ENCODE measurements around the gene CDC23. TPM values are rescaled to one million over a fixed set of nuclear protein-coding genes. Genes with fewer than 3 reads are reported as not detected.
"Not testable (repeated sequence)": the region's sequence is repeated elsewhere in the genome, so short reads cannot be mapped to it uniquely, and the experiment has no call there.

Gene CDC23
- total RNA-seq, 1 experiment from 2014 or later, result 60.7 TPM

- BruUV-seq (replicated peaks), result no TSS peak
Observed at GRCh38 chr5:138257583-138257982, 44.5 kb upstream of the CDC23 start.

GRCh38 chr5:138252944-138253343 is 39.8 kb upstream of the CDC23 start:
- BruUV-seq (replicated peaks), result no TSS peak
- no peak overlapping the region for H3K4me3 Mint-ChIP-seq (ENCODE audit: unreplicated experiment)
- CTCF ChIA-PET, result no interaction called here
- no peaks in the 10 kb centered on the region for H3K9me3 ChIP-seq
- H3K4me1 Mint-ChIP-seq (ENCODE audit: low read depth, unreplicated experiment), result no peaks in the 10 kb centered on the region
- no peak overlapping the region for H3K27ac Mint-ChIP-seq (ENCODE audit: unreplicated experiment)
- H3K27me3 Mint-ChIP-seq (ENCODE audit: insufficient read depth, unreplicated experiment), result no peaks in the 10 kb centered on the region
- intact Hi-C loops (cut with micrococcal nuclease; ENCODE audit: unreplicated experiment), result no loop called here
- H3K27me3 ChIP-seq (replicated peaks; ENCODE audit: control insufficient read depth, insufficient read depth, low read length), result no peaks in the 10 kb centered on the region
- no peak for TF ChIP-seq CTCF (IDR thresholded peaks at IDR 0.05; ENCODE audit: insufficient read depth in 1 of 2, low read depth in 1 of 2, low read length in 1 of 2, severe bottlenecking in 1 of 2, unreplicated experiment in 1 of 2)
- POLR2A ChIA-PET, result no interaction called here
- no peaks in the 10 kb centered on the region for H3K36me3 ChIP-seq (ENCODE audit: control insufficient read depth, insufficient read depth, low read length)
- DNase-seq, result no peak
- no peaks in the 10 kb centered on the region for H3K9me3 Mint-ChIP-seq (ENCODE audit: unreplicated experiment)
- H3K36me3 Mint-ChIP-seq (ENCODE audit: insufficient read depth, unreplicated experiment), result no peaks in the 10 kb centered on the region
- H3K4me1 ChIP-seq, result no peaks in the 10 kb centered on the region
- no peak overlapping the region for H3K4me3 ChIP-seq (ENCODE audit: low read depth, low read length)

More at GRCh38 chr5:138257583-138257982, 44.5 kb upstream of the CDC23 start:
- Histone ChIP-seq H3K27me3 (replicated peaks; ENCODE audit: control insufficient read depth, insufficient read depth, low read length) (no peaks in the 10 kb centered on the region), H3K36me3 (ENCODE audit: control insufficient read depth, insufficient read depth, low read length) (no peaks in the 10 kb centered on the region), H3K4me3 (ENCODE audit: low read depth, low read length) (no peak overlapping the region), H3K9me3 (no peaks in the 10 kb centered on the region), H3K4me1 (no peaks in the 10 kb centered on the region)
- Mint-ChIP-seq H3K36me3 (ENCODE audit: insufficient read depth, unreplicated experiment) (no peaks in the 10 kb centered on the region), H3K4me1 (ENCODE audit: low read depth, unreplicated experiment) (no peaks in the 10 kb centered on the region), H3K27ac (ENCODE audit: unreplicated experiment) (no peak overlapping the region), H3K9me3 (ENCODE audit: unreplicated experiment) (no peaks in the 10 kb centered on the region), H3K4me3 (ENCODE audit: unreplicated experiment) (no peak overlapping the region), H3K27me3 (ENCODE audit: insufficient read depth, unreplicated experiment) (no peaks in the 10 kb centered on the region)
- ChIA-PET POLR2A (no interaction called here), CTCF (no interaction called here)
- intact Hi-C loops (cut with micrococcal nuclease; ENCODE audit: unreplicated experiment), result no loop called here
- no peak for DNase-seq
- no peak for TF ChIP-seq CTCF (IDR thresholded peaks at IDR 0.05; ENCODE audit: insufficient read depth in 1 of 2, low read depth in 1 of 2, low read length in 1 of 2, severe bottlenecking in 1 of 2, unreplicated experiment in 1 of 2)

GRCh38 chr5:138247800-138248199 is 34.7 kb upstream of the CDC23 start:
- intact Hi-C loops (cut with micrococcal nuclease; ENCODE audit: unreplicated experiment); CTCF ChIA-PET; H3K9me3 ChIP-seq: not testable (repeated sequence)

GRCh38 chr5:138246822-138247221 is 33.7 kb upstream of the CDC23 start:
- peak overlapping the region; percentile 14 for H3K27ac Mint-ChIP-seq (ENCODE audit: unreplicated experiment)
- no peaks in the 10 kb centered on the region for H3K9me3 Mint-ChIP-seq (ENCODE audit: unreplicated experiment)
- H3K4me3 Mint-ChIP-seq (ENCODE audit: unreplicated experiment), result no peak overlapping the region
- ChIA-PET CTCF (no interaction called here), POLR2A (no interaction called here)
- intact Hi-C loops (cut with micrococcal nuclease; ENCODE audit: unreplicated experiment), result no loop called here
- Histone ChIP-seq H3K27me3 (replicated peaks; ENCODE audit: control insufficient read depth, insufficient read depth, low read length) (no peaks in the 10 kb centered on the region), H3K9me3 (no peaks in the 10 kb centered on the region), H3K4me1 (peaks cover 15% of the 10 kb centered on the region; the same call in 1 of the 2 replicates), H3K36me3 (ENCODE audit: control insufficient read depth, insufficient read depth, low read length) (no peaks in the 10 kb centered on the region), H3K4me3 (ENCODE audit: low read depth, low read length) (no peak overlapping the region)
- peaks cover 4% of the 10 kb centered on the region for H3K27me3 Mint-ChIP-seq (ENCODE audit: insufficient read depth, unreplicated experiment)
- BruUV-seq (replicated peaks), result no TSS peak
- no peaks in the 10 kb centered on the region for H3K36me3 Mint-ChIP-seq (ENCODE audit: insufficient read depth, unreplicated experiment)
- TF ChIP-seq CTCF (IDR thresholded peaks at IDR 0.05; ENCODE audit: insufficient read depth in 1 of 2, low read depth in 1 of 2, low read length in 1 of 2, severe bottlenecking in 1 of 2, unreplicated experiment in 1 of 2), result no peak
- no peak for DNase-seq
- H3K4me1 Mint-ChIP-seq (ENCODE audit: low read depth, unreplicated experiment), result peaks cover 9% of the 10 kb centered on the region

More at GRCh38 chr5:138247800-138248199, 34.7 kb upstream of the CDC23 start:
- POLR2A ChIA-PET; H3K9me3 Mint-ChIP-seq (ENCODE audit: unreplicated experiment); H3K4me1 Mint-ChIP-seq (ENCODE audit: low read depth, unreplicated experiment); H3K27me3 Mint-ChIP-seq (ENCODE audit: insufficient read depth, unreplicated experiment); H3K27me3 ChIP-seq (replicated peaks; ENCODE audit: control insufficient read depth, insufficient read depth, low read length); H3K36me3 Mint-ChIP-seq (ENCODE audit: insufficient read depth, unreplicated experiment); H3K4me3 Mint-ChIP-seq (ENCODE audit: unreplicated experiment); BruUV-seq (replicated peaks); DNase-seq; H3K4me3 ChIP-seq (ENCODE audit: low read depth, low read length); H3K27ac Mint-ChIP-seq (ENCODE audit: unreplicated experiment); H3K36me3 ChIP-seq (ENCODE audit: control insufficient read depth, insufficient read depth, low read length): not testable (repeated sequence)
- H3K4me1 ChIP-seq, result peaks cover 15% of the 10 kb centered on the region; the same call in 1 of the 2 replicates
